Suprapubic skin (tissue), 4 donors: ENCODE results near the gene SLC13A5.

Source experiments
- POLR2A ChIP-seq, 2 donors: fragments of 450-650 bp; IDR thresholded peaks; one replicate each; pipeline ENCODE4 v1.6.1; 2017; ENCODE audit warnings: antibody characterized with exemption in 2 of 2, mild to moderate bottlenecking in 2 of 2, moderate library complexity in 2 of 2
- POLR2AphosphoS5 ChIP-seq, 3 donors: sonication (generic); formaldehyde crosslinking; IDR thresholded peaks; one replicate each; pipeline ENCODE4 v1.6.1; 2017; ENCODE audit warnings: antibody characterized with exemption in 3 of 3
- TF ChIP-seq, protein P1 (sequence below), 2 donors: fragments of 200-600 bp in 1 of 2; fragments of 450-650 bp in 1 of 2; sonication (generic) in 1 of 2; IDR thresholded peaks; one replicate each; pipeline ENCODE4 v1.5.1; 2016 to 2019; ENCODE audit warnings: antibody characterized with exemption in 2 of 2, mild to moderate bottlenecking in 1 of 2, moderate library complexity in 1 of 2

DNA sequence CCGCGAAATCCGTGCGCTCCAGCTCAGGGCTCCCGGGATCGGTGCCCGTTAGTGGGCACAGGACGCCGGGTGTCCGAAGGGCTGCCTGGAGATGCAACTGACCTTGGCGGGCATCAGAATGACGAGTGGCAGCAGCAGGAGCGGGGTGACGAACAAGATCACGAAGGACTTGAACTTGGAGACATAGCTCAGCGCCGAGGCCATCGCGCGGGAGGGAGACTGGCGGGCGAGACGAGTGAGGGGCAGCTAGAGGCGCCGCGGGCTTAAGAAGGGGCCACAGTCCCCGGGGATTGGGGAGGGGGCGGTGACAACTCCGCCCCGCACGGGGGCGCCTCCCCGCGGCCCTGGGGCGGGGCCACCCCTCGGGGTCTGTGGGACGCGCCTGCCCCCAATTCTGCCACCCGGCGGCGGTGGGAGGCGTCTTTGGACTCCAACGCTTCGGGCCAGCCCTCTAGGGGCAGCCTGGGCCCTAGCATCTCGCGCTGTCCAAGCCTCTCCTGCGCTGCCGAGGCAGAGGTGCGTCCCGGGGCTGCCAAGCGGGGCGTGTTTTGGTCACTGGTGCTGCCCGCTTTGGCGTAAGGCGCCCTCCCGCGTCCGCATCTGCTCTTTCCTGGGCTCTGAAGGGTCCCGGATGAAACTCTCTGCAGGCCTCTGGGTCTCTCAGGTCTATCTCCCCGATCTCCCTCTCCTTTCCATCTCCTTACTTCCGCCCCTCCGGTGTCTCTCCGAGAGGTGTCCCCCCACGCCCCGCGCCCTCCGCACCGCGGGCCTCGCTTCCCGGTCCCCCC lies at the start of gene SLC13A5:
- TF ChIP-seq, protein P1, sequence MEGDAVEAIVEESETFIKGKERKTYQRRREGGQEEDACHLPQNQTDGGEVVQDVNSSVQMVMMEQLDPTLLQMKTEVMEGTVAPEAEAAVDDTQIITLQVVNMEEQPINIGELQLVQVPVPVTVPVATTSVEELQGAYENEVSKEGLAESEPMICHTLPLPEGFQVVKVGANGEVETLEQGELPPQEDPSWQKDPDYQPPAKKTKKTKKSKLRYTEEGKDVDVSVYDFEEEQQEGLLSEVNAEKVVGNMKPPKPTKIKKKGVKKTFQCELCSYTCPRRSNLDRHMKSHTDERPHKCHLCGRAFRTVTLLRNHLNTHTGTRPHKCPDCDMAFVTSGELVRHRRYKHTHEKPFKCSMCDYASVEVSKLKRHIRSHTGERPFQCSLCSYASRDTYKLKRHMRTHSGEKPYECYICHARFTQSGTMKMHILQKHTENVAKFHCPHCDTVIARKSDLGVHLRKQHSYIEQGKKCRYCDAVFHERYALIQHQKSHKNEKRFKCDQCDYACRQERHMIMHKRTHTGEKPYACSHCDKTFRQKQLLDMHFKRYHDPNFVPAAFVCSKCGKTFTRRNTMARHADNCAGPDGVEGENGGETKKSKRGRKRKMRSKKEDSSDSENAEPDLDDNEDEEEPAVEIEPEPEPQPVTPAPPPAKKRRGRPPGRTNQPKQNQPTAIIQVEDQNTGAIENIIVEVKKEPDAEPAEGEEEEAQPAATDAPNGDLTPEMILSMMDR (IDR thresholded peaks at IDR 0.05), result no peak
- TF ChIP-seq POLR2AphosphoS5 (IDR thresholded peaks at IDR 0.05) (no peak), POLR2A (IDR thresholded peaks at IDR 0.05) (no peak)
